Large intestine (tissue), 3 donors: ENCODE results near the gene TBC1D22A. TPM values are rescaled to one million over a fixed set of nuclear protein-coding genes. Genes with fewer than 3 reads are reported as not detected.

Source experiments
- DNase-seq, 2 donors: peaks; one replicate each; pipeline versions ENCODE4 v3.0.0 to v3.0.0-alpha.2; 2013
- H3K27ac ChIP-seq: one replicate; pipeline ENCODE4 v1.5.1; 2013; ENCODE audit warnings: low read length
- H3K27me3 ChIP-seq: 2 replicates; pipeline ENCODE4 v1.6.1; 2013; ENCODE audit warnings: low read length; ENCODE audit not compliant: control insufficient read depth, insufficient read depth
- H3K36me3 ChIP-seq: 2 replicates; pipeline ENCODE4 v1.6.1; 2013; ENCODE audit warnings: low read length; ENCODE audit not compliant: control insufficient read depth, insufficient read depth
- H3K4me1 ChIP-seq: one replicate; pipeline ENCODE4 v1.6.1; 2013; ENCODE audit warnings: low read length; ENCODE audit not compliant: control insufficient read depth, insufficient read depth
- H3K4me3 ChIP-seq: one replicate; pipeline ENCODE4 v1.5.1; 2013; ENCODE audit warnings: low read length
- H3K9me3 ChIP-seq: one replicate; pipeline ENCODE4 v1.6.1; 2013; ENCODE audit warnings: mild to moderate bottlenecking, low read depth, low read length, moderate library complexity; ENCODE audit not compliant: control insufficient read depth
- WGBS: methylation state at CpG from one replicate; pipeline ENCODE4 v1.1.5; 2013; ENCODE audit warnings: low lambda C conversion rate; ENCODE audit not compliant: insufficient coverage; 5-methylcytosine and 5-hydroxymethylcytosine counted together
- polyA plus RNA-seq: library from polyadenylated mRNA; unstranded; fragments of 120-200 nt; gene quantifications from one replicate; pipeline ENCODE4 v1.2.1, GENCODE V29; 2013

TBC1D22A gene
- polyA plus RNA-seq, 1 donor: 21.5 TPM

DNA sequence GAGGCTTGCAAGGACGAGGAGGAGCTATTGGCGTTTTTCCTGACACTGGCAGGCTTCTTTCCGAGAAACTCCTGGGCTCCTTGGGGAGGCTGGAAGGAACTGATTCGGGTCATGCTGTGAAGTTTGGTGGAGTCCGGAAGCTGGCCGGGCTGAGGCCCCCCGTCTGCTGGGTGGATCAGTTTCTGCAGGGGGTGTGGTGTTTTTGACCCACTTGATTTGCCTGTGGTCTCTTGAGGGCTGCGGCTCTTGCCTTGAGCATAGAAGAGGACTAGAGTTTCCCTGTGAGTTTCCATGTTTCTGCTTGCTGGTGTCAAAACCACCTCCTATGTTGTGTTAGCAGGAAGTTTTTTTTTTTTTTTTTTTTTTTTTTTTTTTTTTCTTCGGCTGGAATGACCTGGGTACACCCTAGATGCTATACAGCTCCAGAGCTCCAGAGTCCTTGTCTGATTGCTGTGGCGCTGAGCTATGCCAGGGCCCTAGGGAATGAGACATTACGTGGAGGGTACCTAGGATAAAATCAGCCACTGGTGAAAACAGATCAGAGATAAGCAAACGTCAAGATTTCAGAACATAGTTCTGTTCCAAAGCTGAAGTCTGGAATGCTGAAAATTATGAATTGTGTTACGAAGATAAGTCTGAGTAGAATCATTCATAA, 728 bp downstream of the TBC1D22A start:
- Histone ChIP-seq H3K27ac (peak overlapping the region; percentile 93), H3K9me3 (no peaks in the 10 kb centered on the region), H3K4me1 (peaks cover 16% of the 10 kb centered on the region), H3K27me3 (no peaks in the 10 kb centered on the region), H3K4me3 (peak overlapping the region; percentile 99), H3K36me3 (peaks cover 13% of the 10 kb centered on the region)
- peak in 1 of 2 donors; percentile 69 for DNase-seq
- WGBS: 44% methylated on average over 2 of the region's 13 CpGs

DNA sequence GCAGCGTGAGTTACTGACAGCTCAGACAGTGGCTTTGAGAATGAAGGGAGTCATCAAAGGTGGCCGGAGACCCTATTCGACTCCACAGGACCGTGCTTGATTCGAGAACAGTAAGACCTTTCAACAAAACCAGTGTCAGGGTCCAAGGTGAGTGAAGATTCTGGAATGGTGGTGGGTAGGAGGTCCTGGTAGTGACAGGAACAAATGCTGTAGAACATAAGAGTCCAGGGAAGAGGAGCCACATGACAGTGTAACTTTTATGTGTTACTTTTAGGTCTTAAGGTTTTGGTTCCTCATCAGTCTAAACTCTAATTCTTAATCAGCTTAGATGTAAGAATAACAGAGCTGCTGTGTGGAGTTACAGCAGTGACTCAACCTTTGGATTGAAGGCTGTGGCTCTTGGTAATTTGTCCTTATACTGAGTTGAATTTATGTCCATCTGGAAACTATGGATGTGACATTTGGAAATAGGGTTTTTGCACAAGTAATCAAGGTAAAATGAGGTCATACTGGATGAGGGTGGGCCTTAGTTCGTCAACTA, 1.8 kb downstream of the TBC1D22A start:
- no peaks in the 10 kb centered on the region for H3K27me3 ChIP-seq
- H3K27ac ChIP-seq: no peak overlapping the region
- 81% methylated on average over 2 of the region's 6 CpGs for WGBS
- peaks cover 14% of the 10 kb centered on the region for H3K36me3 ChIP-seq
- no peaks in the 10 kb centered on the region for H3K9me3 ChIP-seq
- peaks cover 10% of the 10 kb centered on the region for H3K4me1 ChIP-seq
- H3K4me3 ChIP-seq: no peak overlapping the region
- no peak for DNase-seq

DNA sequence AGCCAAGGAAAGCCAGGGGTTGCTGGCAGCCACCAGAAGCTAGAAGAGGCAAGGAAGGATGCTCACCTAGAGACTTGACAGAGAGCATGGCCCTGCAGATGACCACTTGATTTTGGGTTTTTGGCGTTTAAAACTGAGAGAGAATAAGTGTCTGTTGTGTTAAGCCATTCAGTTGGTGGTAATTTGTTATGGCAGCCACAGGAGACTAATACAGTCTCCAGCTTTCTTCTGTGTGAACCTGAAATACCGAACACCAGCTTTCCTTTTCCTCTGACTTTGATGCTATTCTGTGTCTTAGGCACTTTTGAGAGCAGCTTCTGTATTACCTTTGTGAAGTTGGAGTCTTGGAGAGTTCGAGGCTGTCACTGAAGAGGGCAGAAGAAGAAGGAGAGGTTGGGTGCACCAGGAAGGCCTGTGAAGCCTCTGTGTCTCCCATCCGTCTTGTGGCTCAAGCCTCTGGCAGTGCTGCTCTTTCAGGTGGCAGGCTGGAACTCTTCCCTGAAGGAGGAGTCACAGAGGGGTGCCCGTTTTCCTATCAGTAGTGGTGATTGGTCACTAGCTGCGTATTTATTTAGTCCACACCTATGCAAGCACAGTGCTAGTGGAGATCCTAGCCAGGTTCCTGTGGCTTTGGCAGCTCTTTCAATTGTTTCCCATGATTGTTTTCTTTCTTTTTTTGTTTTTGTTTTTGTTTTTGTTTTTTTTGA, 2.5 kb downstream of the TBC1D22A start:
- Histone ChIP-seq H3K4me3 (no peak overlapping the region), H3K36me3 (peaks cover 15% of the 10 kb centered on the region), H3K9me3 (no peaks in the 10 kb centered on the region), H3K27ac (no peak overlapping the region), H3K27me3 (no peaks in the 10 kb centered on the region), H3K4me1 (peaks cover 4% of the 10 kb centered on the region)
- no peak for DNase-seq
- WGBS: 86% methylated on average over 1 of the region's 6 CpGs

DNA sequence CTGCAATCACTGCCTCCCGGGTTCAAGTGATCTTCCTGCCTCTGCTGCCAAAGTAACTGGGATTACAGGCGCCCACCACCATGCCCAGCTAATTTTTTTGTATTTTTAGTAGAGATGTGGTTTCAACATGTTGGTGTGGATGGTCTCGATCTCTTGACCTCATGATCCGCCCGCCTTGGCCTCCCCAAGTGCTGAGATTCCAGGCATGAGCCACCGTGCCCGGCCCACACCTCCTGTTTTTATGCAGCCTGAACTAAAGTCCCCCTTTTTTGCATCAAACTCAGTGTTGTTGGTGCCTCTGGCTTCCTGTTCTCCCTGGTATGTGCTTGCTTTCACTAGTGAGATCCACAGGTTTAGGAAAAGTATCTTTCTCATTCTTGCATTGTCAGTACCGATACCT, 4.2 kb downstream of the TBC1D22A start:
- no peak overlapping the region for H3K27ac ChIP-seq

DNA sequence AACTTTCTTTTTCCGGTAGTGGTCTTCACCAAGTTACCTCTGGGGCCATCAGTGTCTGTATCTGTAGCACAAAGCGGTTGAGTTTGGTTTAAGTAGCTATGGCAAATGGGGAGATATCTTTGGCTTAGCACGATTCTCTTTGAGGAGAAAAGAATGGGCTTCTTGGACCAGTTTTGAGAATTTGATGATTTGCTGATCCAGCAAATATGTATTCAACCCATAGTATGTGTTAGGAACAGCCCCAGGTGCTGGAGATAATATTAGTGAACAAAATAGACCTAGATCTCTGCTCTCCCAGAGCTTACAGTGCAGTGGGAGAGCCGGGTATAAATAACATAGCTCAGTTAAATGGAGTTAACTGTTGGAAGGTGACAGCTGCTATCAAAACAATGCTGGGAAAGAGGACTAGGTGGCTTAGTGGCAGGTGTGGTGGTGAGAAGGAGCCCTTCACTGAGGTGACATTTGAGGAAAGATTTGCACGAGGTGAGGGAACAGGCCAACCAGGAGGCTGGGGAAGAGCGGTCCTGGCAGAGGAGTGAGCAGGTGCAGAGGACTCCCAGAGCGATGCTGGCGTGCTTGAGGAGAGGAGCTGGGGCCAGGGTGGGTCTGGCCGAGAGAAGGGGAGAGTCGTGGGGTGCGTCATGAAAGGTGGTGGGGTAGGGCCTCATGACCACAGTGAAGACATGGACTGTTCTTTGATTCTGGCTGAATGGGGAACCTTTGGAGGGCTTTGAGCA, 5.0 kb downstream of the TBC1D22A start:
- no peak overlapping the region for H3K27ac ChIP-seq
- DNase-seq: no peak
- no CpG with 5 or more reads among the region's 11 CpGs for WGBS
- no peaks in the 10 kb centered on the region for H3K9me3 ChIP-seq
- H3K4me3 ChIP-seq: no peak overlapping the region
- no peaks in the 10 kb centered on the region for H3K4me1 ChIP-seq
- H3K27me3 ChIP-seq: no peaks in the 10 kb centered on the region
- H3K36me3 ChIP-seq: peaks cover 13% of the 10 kb centered on the region

More for the DNA sequence above, 4.2 kb downstream of the TBC1D22A start:
- H3K27me3 ChIP-seq: no peaks in the 10 kb centered on the region
- H3K4me3 ChIP-seq: no peak overlapping the region
- no CpG with 5 or more reads among the region's 8 CpGs for WGBS
- DNase-seq: no peak
- no peaks in the 10 kb centered on the region for H3K4me1 ChIP-seq
- peaks cover 13% of the 10 kb centered on the region for H3K36me3 ChIP-seq
- H3K9me3 ChIP-seq: no peaks in the 10 kb centered on the region

DNA sequence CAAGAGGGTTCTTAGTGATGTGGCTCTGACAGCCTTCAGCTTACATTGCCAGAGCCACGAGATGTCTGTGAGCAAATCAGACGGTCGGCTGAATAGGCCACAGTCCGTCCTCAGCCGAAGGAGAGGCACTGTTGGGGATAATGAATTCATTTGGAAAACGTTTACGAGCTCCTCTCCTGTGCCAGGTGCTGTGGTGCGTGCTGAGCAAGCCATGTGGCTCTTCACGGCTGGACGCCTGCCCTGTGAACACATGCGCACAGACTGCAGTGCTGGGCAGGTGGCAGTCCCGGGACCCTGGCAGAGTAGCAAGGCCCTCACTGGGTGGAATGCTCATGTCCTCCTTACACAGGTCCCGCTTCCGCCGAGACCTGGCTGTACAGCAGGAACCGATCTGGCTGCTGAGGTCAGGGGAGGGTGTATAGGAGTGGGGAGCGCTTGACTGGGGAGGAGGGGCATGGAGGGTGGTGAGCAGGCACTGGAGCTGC, 6.8 kb downstream of the TBC1D22A start:
- no CpG with 5 or more reads among the region's 17 CpGs for WGBS
- no peak for DNase-seq
- H3K4me3 ChIP-seq: no peak overlapping the region
- H3K36me3 ChIP-seq: peaks cover 15% of the 10 kb centered on the region
- H3K27me3 ChIP-seq: no peaks in the 10 kb centered on the region
- H3K27ac ChIP-seq: no peak overlapping the region
- no peaks in the 10 kb centered on the region for H3K9me3 ChIP-seq
- H3K4me1 ChIP-seq: peaks cover 10% of the 10 kb centered on the region

DNA sequence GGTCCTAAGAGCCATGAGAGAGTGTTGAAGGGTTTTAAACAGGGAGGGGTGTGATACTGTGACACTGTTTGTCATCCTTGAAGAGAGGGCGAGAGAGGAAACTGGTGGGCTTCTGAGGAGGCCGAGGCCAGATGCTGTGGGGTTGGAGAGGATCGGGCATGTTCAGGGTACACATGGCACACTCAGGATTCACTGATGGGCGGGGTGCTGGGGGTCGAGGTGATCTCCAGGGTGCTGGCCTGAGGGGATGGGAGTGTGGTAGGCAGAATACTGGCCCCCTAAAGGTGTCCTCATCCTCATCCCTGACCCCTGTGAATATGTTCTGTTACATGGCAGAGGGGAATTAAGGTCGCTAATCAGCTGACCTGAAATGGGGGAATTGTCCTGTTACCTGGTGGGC, 7.3 kb downstream of the TBC1D22A start:
- Histone ChIP-seq H3K36me3 (peaks cover 15% of the 10 kb centered on the region), H3K4me3 (no peak overlapping the region), H3K27ac (no peak overlapping the region), H3K27me3 (no peaks in the 10 kb centered on the region), H3K4me1 (peaks cover 14% of the 10 kb centered on the region), H3K9me3 (no peaks in the 10 kb centered on the region)
- DNase-seq: no peak
- WGBS: no CpG with 5 or more reads among the region's 6 CpGs

DNA sequence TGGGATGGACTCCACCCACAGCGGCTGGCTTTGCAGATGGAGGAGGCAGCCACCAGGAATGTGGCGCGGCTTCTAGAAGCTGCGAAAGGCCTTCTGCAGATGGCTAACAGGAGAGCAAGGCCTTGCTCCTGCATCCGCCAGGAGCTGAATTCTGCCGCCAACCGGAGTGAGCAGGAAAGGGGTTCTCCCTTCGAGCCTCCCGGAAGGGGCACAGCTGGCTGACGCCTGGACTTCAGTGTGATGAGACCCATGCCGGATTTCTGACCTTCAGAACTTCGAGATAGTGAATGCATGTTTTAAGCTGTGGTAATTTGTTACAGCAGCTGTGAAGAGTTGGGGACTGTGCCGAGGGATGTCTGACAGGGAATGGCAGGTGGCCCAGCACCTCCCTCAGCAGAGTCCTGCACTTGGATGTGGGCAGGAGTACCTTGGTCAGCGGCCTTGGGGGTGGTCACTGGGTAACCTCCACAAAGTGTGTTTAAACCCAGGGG, 7.7 kb downstream of the TBC1D22A start:
- peak overlapping the region; percentile 23 for H3K27ac ChIP-seq
- peaks cover 12% of the 10 kb centered on the region for H3K36me3 ChIP-seq
- WGBS: no CpG with 5 or more reads among the region's 14 CpGs
- no peak overlapping the region for H3K4me3 ChIP-seq
- no peaks in the 10 kb centered on the region for H3K27me3 ChIP-seq
- H3K4me1 ChIP-seq: peaks cover 19% of the 10 kb centered on the region
- DNase-seq: no peak
- H3K9me3 ChIP-seq: no peaks in the 10 kb centered on the region

DNA sequence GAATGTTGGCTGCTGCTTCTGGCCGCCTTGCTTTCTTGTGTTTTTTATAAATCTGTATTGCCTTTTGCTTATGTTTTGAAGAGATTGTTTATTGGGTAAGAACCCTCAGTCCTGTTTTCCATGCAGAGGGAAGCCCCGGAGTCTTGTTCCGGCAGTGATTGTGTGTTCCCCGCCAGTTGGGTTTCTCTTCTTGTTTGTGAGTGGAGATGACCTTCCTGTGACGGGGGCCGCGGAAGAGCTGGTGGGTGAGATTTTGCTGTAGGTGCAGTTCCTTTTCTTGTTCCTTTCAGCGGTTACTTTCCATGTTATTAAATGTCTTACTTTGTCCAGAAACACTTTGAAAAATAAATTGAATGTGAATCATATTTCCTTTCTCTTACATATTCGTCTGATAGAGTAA, 8.3 kb downstream of the TBC1D22A start:
- DNase-seq: no peak
- H3K27me3 ChIP-seq: no peaks in the 10 kb centered on the region
- H3K9me3 ChIP-seq: no peaks in the 10 kb centered on the region
- H3K36me3 ChIP-seq: peaks cover 12% of the 10 kb centered on the region
- no peak overlapping the region for H3K4me3 ChIP-seq
- H3K27ac ChIP-seq: peak overlapping the region; percentile 23
- peaks cover 24% of the 10 kb centered on the region for H3K4me1 ChIP-seq
- WGBS: 92% methylated on average over 2 of the region's 9 CpGs

DNA sequence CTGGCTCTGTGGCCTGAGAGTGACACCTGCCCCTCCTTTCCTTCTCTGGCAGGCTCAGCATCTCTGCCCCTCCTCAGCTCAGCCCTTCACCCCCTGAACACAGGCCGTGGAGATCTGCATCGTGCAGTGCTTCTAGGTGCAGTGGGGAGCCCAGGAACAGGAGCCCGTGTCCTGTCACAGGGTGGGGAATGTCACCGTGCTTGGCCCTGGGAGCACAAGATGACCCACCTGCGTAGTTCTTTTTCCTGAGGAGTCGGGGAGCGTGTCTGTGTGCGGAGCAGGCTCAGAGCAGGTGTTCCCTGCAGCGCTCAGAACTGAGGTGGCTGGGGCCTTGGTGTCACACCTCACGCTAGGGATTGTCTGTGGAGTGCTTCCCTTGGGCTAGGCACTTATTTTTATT, 10.6 kb downstream of the TBC1D22A start:
- WGBS: no CpG with 5 or more reads among the region's 10 CpGs
- peaks cover 5% of the 10 kb centered on the region for H3K36me3 ChIP-seq
- no peak overlapping the region for H3K4me3 ChIP-seq
- H3K4me1 ChIP-seq: peaks cover 32% of the 10 kb centered on the region
- H3K9me3 ChIP-seq: no peaks in the 10 kb centered on the region
- H3K27ac ChIP-seq: peak overlapping the region; percentile 81
- DNase-seq: no peak
- no peaks in the 10 kb centered on the region for H3K27me3 ChIP-seq
